Vagina (tissue), 2 donors: ENCODE results near the gene ZBTB42.

Source experiments
- CTCF ChIP-seq, 3 experiments: fragments of 450-650 bp in 2 of 3; fragments of 200-600 bp in 1 of 3; sonication (generic) in 1 of 3; IDR thresholded peaks; one replicate each; pipeline ENCODE4 v1.5.1; 2017 to 2019; ENCODE audit warnings: antibody characterized with exemption in 3 of 3, mild to moderate bottlenecking in 2 of 3, moderate library complexity in 2 of 3
- POLR2A ChIP-seq, 2 donors: fragments of 450-650 bp; IDR thresholded peaks; one replicate each; pipeline ENCODE4 v1.6.1; 2017; ENCODE audit warnings: antibody characterized with exemption in 2 of 2, mild to moderate bottlenecking in 2 of 2, moderate library complexity in 2 of 2
- POLR2AphosphoS5 ChIP-seq, 2 donors: sonication (generic); formaldehyde crosslinking; IDR thresholded peaks; one replicate each; pipeline ENCODE4 v1.9.0; 2017; ENCODE audit warnings: antibody characterized with exemption in 2 of 2, mild to moderate bottlenecking in 2 of 2, low read depth in 1 of 2; ENCODE audit not compliant: insufficient read depth in 1 of 2

- TF ChIP-seq POLR2AphosphoS5 (IDR thresholded peaks at IDR 0.05; ENCODE audit: insufficient read depth in 1 of 2, low read depth in 1 of 2), result no peak
- TF ChIP-seq CTCF (IDR thresholded peaks at IDR 0.05), result no peak
- TF ChIP-seq POLR2A (IDR thresholded peaks at IDR 0.05), result no peak
Observed at GRCh38 chr14:104757238-104757585, 43.7 kb upstream of the ZBTB42 start.
